HUES6 (cell line): ENCODE results near the gene PTPRU.

Experiments
- H3K27ac ChIP-seq: 2 replicates; pipeline ENCODE4 v1.7.0; 2013; ENCODE audit warnings: low read depth, mild to moderate bottlenecking, low read length, inconsistent platforms
- H3K27me3 ChIP-seq: 2 replicates; pipeline ENCODE4 v1.6.1; 2013; ENCODE audit warnings: low read length; ENCODE audit not compliant: control insufficient read depth, insufficient read depth
- H3K36me3 ChIP-seq: 2 replicates; pipeline ENCODE4 v1.6.1; 2013; ENCODE audit warnings: low read length; ENCODE audit not compliant: control insufficient read depth, insufficient read depth
- H3K4me1 ChIP-seq: 2 replicates; pipeline ENCODE4 v1.6.1; 2013; ENCODE audit warnings: low read length; ENCODE audit not compliant: control insufficient read depth, insufficient read depth
- H3K4me3 ChIP-seq: 2 replicates; pipeline ENCODE4 v1.5.1; 2013; ENCODE audit warnings: low read depth, low read length
- H3K9ac ChIP-seq: one replicate; pipeline ENCODE4 v1.6.1; 2013; ENCODE audit warnings: mild to moderate bottlenecking, low read length
- H3K9me3 ChIP-seq: 2 replicates; pipeline ENCODE4 v1.6.1; 2013; ENCODE audit warnings: low read depth, low read length; ENCODE audit not compliant: control insufficient read depth, insufficient read depth

Gene PTPRU

DNA sequence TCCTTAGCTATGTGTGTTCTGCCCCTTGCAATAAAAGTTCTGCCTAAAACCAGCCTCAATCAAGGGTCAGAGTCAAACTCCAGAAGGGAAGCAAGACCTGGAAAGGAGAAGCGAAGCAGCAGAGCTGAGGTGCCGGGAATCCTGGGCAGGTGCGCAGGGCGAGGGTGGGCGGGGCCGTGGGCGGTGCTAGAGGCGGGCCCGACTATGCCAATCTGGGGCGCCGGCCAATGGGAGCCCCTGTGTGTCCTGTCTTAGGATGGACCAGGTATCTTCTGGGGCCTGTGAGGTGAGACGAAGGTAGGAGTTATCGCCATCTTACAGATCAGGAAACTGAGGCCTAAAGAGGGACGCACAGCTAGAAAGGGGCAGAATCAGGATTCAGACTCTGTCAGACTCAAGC lies 120.3 kb downstream of the PTPRU start:
- Histone ChIP-seq H3K9ac (no peak overlapping the region), H3K36me3 (no peaks in the 10 kb centered on the region), H3K9me3 (no peaks in the 10 kb centered on the region; the same call in 1 of the 2 replicates), H3K27me3 (peaks cover 10% of the 10 kb centered on the region; the same call in 1 of the 2 replicates), H3K4me1 (peaks cover 4% of the 10 kb centered on the region), H3K4me3 (no peak overlapping the region), H3K27ac (no peak overlapping the region)

DNA sequence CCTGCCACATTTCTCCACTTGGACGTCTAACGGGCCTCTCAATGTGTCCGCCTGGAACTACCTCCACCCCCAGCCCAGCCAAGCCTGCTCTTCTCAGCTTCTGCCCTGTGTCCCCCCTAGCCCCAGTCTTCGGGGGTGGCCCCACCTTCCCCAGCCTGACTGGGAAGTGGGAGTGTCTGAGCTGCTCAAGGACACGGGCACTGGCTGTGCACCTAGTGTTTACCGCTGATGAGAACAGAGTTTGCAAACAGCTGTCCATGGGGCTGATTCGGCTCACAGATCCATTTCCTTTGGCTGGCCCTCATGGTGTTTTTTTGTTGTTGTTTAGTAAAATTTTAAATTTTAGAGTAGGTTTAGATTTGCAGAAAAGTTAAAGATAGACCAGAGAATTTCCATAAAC lies 121.1 kb downstream of the PTPRU start:
- Histone ChIP-seq H3K9ac (no peak overlapping the region), H3K4me3 (no peak overlapping the region), H3K4me1 (peaks cover 4% of the 10 kb centered on the region), H3K36me3 (no peaks in the 10 kb centered on the region), H3K9me3 (no peaks in the 10 kb centered on the region; the same call in 1 of the 2 replicates), H3K27me3 (peaks cover 7% of the 10 kb centered on the region; the same call in 1 of the 2 replicates), H3K27ac (no peak overlapping the region)

DNA sequence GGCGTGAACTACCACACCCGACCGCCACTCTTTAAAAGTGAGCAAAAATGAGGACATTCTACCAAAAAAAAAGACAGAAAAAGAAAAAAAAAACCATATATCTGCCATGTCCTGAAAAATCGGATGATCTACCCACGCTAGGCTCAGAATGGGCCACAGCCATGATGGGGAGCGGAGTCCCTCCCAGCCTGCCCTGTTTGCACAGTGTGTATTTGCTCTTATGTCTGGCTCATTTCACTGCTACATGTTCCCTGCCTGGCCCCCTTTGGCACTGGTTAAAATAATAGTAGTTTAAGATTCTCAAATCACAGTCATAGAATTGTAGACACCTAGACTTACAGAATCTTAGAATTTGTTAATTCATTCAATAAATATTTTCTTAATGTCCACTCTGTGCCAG lies 121.9 kb downstream of the PTPRU start:
- H3K4me1 ChIP-seq, result peaks cover 4% of the 10 kb centered on the region
- H3K27me3 ChIP-seq, result no peaks in the 10 kb centered on the region; the same call in 1 of the 2 replicates
- H3K9me3 ChIP-seq, result no peaks in the 10 kb centered on the region; the same call in 1 of the 2 replicates
- H3K9ac ChIP-seq, result no peak overlapping the region
- H3K4me3 ChIP-seq, result no peak overlapping the region
- H3K27ac ChIP-seq, result no peak overlapping the region
- no peaks in the 10 kb centered on the region for H3K36me3 ChIP-seq

DNA sequence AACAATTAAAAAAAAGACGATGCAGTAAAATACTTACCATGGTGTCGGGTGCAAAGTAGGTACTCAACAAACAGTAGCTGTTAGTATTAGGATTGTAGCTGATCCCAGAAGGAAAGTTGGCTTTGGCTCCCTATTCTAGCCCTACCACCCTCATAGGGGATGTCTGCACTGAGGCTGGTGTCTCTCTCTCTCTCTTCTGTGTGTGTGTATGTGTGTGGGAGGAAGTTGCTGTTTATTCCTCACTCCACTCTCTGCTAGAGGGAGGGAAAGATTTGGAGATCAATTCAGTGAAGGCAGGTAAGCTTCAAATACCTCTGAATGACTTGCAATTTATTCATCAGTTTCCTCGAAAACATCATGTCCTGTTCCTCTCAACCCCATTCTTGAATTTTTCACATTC lies 124.4 kb downstream of the PTPRU start:
- Histone ChIP-seq H3K36me3 (no peaks in the 10 kb centered on the region), H3K9me3 (no peaks in the 10 kb centered on the region; the same call in 1 of the 2 replicates), H3K4me1 (peaks cover 4% of the 10 kb centered on the region), H3K9ac (no peak overlapping the region), H3K4me3 (no peak overlapping the region), H3K27ac (no peak overlapping the region), H3K27me3 (no peaks in the 10 kb centered on the region)

DNA sequence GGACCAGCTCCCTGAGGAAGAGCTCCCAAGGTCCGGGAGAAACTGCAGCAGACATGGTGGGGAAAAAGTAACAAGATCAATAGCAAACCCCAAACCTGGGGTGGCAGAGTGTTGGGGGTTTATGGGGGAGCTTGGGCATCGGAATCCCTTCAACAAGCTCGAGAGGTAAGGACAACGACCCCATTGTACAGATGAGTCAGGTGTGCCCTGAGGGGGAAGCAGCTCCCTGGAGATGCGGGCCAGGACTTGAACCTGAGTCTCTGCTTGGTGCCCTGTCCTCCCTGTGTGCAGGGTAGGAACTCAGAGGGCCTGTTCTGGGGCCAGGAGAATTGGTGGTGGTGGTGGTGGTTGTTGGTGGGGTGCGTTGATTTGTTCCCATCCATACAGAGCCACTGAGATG lies 125.4 kb downstream of the PTPRU start:
- peaks cover 4% of the 10 kb centered on the region for H3K4me1 ChIP-seq
- H3K4me3 ChIP-seq, result no peak overlapping the region
- H3K9ac ChIP-seq, result no peak overlapping the region
- no peaks in the 10 kb centered on the region for H3K36me3 ChIP-seq
- H3K27ac ChIP-seq, result no peak overlapping the region
- no peaks in the 10 kb centered on the region for H3K27me3 ChIP-seq
- no peaks in the 10 kb centered on the region; the same call in 1 of the 2 replicates for H3K9me3 ChIP-seq

DNA sequence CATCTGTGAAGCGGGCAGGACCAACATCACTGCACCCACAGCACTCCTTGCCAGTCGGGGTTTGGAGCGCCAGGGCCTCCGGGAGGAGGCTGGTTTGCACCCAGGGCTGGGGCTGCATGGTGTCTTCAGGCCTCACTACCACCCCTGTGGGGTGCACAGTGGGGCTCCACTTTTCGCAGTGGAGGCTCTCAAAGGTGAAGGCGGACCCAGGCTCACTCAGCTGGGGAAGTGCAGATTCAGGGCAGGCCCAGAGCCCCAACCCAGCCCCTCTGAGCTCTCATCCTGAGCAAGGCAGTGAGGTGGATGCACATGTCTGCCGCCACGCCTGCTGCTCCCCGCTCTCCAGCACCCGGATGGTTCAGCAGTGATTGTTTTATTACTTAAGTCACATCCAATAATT lies 125.8 kb downstream of the PTPRU start:
- Histone ChIP-seq H3K9me3 (no peaks in the 10 kb centered on the region; the same call in 1 of the 2 replicates), H3K27ac (no peak overlapping the region), H3K27me3 (no peaks in the 10 kb centered on the region), H3K36me3 (no peaks in the 10 kb centered on the region), H3K9ac (no peak overlapping the region), H3K4me1 (peaks cover 4% of the 10 kb centered on the region), H3K4me3 (no peak overlapping the region)

DNA sequence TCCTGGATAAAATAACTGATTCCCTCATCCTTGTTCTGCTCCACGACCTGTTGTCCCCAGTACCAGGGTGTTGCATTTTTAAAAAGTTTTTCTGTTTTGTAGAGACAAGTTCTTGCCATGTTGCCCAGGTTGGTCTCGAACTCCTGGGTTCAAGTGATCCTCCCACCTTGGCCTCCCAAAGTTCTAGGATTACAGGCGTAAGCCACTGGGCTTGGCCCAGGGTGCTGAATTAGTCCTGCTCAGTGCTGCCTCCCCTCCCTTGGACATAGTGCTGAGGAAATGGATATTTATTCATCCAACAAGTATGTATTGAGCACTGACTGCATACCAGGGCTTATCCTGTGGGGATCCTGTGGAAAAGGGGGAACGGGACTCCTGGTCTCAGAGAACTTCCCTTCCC lies 126.4 kb downstream of the PTPRU start:
- Histone ChIP-seq H3K9me3 (no peaks in the 10 kb centered on the region), H3K36me3 (no peaks in the 10 kb centered on the region), H3K27ac (no peak overlapping the region), H3K4me1 (peaks cover 4% of the 10 kb centered on the region), H3K9ac (no peak overlapping the region), H3K27me3 (0 out of 2 replicates have a peak, but pooled peaks cover 3% of the 10 kb centered on the region), H3K4me3 (no peak overlapping the region)

DNA sequence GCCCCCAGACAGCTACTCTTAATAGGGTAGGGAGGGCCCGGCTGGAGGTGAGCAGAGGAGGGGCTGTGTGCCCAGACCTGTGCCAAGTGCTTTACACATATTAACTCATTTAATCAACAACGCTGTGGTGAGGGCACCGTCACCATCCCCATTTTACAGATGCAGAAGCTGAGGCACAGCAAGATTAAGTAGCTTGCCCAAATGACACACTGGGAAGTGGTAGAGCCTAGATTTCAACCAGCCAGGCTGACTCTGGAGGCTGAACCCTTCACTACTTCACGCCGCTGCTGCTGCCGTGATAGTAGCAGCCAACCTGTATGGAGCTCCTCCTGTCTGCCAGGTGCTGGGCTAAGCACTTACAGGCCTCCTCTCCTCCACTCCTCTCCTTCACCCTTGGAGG lies 127.2 kb downstream of the PTPRU start:
- Histone ChIP-seq H3K27ac (no peak overlapping the region), H3K36me3 (no peaks in the 10 kb centered on the region), H3K9ac (no peak overlapping the region), H3K9me3 (no peaks in the 10 kb centered on the region), H3K4me3 (no peak overlapping the region), H3K4me1 (peaks cover 4% of the 10 kb centered on the region), H3K27me3 (0 out of 2 replicates have a peak, but pooled peaks cover 3% of the 10 kb centered on the region)

DNA sequence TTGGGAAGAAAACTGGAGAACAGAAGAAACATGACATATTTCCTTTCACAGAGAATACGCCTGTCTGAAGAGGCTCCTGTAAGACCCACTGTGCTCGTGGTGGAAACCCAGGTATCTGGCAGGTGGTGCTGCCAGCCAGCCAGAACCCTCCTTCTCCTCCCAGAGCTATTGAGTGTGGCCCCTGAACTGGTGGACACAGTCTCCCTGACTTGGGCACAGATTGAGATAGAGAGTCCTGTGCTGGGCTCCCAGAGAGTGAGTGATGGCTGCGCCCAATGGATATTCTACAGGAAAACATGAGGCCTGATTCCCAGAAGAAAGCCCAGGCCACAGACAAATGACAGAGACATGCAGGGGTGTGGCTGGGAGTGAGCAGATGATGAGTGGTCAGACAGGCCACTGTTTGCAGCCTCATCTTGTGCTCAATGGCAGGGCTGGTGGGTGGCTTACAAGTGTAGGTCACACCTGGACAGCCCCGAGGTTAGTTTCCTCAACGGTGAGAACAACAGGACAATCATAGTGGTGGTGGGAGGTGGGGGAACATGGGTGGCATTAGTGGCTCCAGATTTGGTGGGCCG lies 127.9 kb downstream of the PTPRU start:
- no peaks in the 10 kb centered on the region for H3K36me3 ChIP-seq
- no peak overlapping the region for H3K4me3 ChIP-seq
- H3K9me3 ChIP-seq, result no peaks in the 10 kb centered on the region
- H3K4me1 ChIP-seq, result peaks cover 4% of the 10 kb centered on the region
- H3K27ac ChIP-seq, result no peak overlapping the region
- no peak overlapping the region for H3K9ac ChIP-seq
- 0 out of 2 replicates have a peak, but pooled peaks cover 3% of the 10 kb centered on the region for H3K27me3 ChIP-seq

DNA sequence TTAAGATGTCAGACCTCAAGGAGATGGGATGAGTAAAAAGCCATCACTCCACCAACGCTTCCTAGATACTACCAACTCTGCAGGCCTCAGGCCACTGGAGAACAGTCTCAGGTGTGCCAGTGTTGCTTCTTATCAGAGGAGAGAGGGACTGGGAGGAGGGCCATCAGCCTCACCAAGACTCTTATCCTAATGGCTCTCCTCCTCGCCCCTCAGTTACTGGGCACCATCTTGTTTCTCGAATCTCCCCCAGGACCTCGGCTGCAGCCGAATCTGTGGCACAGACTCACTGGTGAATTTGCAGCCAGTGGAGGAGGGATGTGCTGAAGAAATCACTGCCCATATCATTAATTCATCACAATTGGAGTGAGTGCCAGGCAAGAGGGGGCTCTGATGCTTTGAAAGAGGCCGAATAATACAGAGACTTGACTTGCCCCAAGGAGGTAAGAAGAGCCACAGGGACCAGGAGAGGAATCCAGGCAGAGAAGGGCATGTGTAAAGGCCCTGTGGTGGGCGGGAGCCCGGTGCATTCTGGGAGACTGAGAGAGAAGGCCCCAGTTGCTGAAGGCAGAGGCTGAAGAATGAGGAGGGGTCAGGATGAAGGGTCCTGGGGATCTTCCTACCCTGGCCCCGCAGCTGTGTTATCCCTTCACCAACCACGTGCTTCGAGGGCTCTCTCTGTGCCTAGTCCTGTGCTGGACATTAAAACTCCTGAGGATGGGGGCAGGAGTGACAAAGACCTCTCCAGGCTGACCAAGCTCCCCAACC lies 129.8 kb downstream of the PTPRU start:
- Histone ChIP-seq H3K27me3 (peaks cover 6% of the 10 kb centered on the region; the same call in 1 of the 2 replicates), H3K27ac (no peak overlapping the region), H3K9ac (no peak overlapping the region), H3K36me3 (no peaks in the 10 kb centered on the region), H3K4me3 (no peak overlapping the region), H3K9me3 (no peaks in the 10 kb centered on the region), H3K4me1 (no peaks in the 10 kb centered on the region)
